OCI-LY7 (cell line): Measurements from ENCODE around the gene TRIO.

Experiments
- EZH2phosphoT487 ChIP-seq: fragments of 200-600 bp; sonication (generic); IDR thresholded peaks from 2 replicates; pipeline ENCODE4 v1.6.1; 2018; ENCODE audit warnings: low read depth, borderline replicate concordance, mild to moderate bottlenecking, mixed run types, antibody characterized with exemption, low read length, moderate library complexity, mixed read lengths
- TF ChIP-seq, protein P1 (sequence below): fragments of 200-600 bp; sonication (generic); conservative IDR thresholded peaks from 2 replicates; pipeline ENCODE4 v1.5.1; 2014; ENCODE audit warnings: mild to moderate bottlenecking, antibody characterized with exemption, low read length, moderate library complexity, mixed read lengths

DNA sequence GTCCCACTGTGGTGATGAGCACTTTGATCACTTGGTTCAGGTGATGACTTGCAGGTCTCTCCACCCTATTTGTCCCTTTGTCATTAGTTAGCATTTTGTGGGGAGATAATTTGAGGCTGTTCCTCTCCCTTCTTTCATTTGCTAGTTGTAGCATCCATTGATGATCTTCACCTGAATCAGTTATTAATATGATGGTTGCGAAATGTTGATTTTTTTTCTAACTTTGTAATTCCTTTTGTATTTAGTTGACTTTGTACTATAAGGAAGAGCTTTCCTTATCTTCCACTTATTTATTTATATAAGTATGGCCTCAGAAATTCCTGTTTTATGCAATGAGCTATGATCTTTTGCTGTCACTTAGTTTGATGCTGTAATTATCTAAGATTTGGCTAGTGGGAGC, 12.6 kb downstream of the TRIO start:
- no peak for TF ChIP-seq EZH2phosphoT487
- TF ChIP-seq, protein P1, sequence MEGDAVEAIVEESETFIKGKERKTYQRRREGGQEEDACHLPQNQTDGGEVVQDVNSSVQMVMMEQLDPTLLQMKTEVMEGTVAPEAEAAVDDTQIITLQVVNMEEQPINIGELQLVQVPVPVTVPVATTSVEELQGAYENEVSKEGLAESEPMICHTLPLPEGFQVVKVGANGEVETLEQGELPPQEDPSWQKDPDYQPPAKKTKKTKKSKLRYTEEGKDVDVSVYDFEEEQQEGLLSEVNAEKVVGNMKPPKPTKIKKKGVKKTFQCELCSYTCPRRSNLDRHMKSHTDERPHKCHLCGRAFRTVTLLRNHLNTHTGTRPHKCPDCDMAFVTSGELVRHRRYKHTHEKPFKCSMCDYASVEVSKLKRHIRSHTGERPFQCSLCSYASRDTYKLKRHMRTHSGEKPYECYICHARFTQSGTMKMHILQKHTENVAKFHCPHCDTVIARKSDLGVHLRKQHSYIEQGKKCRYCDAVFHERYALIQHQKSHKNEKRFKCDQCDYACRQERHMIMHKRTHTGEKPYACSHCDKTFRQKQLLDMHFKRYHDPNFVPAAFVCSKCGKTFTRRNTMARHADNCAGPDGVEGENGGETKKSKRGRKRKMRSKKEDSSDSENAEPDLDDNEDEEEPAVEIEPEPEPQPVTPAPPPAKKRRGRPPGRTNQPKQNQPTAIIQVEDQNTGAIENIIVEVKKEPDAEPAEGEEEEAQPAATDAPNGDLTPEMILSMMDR, result no peak
